HFF-Myc (cell line): ENCODE data around the gene LRRC3.

ENCODE experiments used
- DNase-seq: peaks from one replicate; pipeline ENCODE4 v3.0.0-alpha.2; 2011; ENCODE audit warnings: low read depth; ENCODE audit errors: extremely low read depth
- H3K4me3 ChIP-seq: replicated peaks from 2 replicates; pipeline ENCODE4 v1.5.1; 2011; ENCODE audit warnings: low read depth, mild to moderate bottlenecking, control low read depth, low read length
- CTCF ChIP-seq: IDR thresholded peaks from 2 replicates; pipeline ENCODE4 v1.5.1; 2012; ENCODE audit warnings: mild to moderate bottlenecking, low read depth, low read length, control low read depth; ENCODE audit errors: missing control alignments

Gene LRRC3

DNA sequence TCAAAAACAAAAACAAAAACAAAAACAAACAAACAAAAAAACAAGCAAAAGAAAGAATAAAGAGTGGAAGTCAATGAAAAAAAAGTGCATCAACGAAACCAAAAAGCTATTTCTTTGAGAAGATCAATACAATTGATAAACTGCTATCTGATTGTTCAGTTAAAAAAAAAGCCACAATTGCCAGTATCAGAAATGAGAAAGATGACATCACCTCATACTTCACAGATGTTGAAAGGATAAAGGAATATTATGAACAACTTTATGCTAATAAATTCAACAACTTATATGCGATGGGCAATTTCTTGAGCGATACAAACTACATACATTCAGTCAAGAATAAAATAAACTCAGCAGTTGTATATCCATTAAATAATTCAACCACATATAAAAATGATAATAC, 2.2 kb upstream of the LRRC3 start:
- no peak for TF ChIP-seq CTCF
- H3K4me3 ChIP-seq, result no peak overlapping the region
- DNase-seq, result no peak

- no peak for TF ChIP-seq CTCF
- DNase-seq, result no peak
- H3K4me3 ChIP-seq, result no peak overlapping the region
Measured at GRCh38 chr21:44454058-44454457, 1.3 kb upstream of the LRRC3 start.

DNA sequence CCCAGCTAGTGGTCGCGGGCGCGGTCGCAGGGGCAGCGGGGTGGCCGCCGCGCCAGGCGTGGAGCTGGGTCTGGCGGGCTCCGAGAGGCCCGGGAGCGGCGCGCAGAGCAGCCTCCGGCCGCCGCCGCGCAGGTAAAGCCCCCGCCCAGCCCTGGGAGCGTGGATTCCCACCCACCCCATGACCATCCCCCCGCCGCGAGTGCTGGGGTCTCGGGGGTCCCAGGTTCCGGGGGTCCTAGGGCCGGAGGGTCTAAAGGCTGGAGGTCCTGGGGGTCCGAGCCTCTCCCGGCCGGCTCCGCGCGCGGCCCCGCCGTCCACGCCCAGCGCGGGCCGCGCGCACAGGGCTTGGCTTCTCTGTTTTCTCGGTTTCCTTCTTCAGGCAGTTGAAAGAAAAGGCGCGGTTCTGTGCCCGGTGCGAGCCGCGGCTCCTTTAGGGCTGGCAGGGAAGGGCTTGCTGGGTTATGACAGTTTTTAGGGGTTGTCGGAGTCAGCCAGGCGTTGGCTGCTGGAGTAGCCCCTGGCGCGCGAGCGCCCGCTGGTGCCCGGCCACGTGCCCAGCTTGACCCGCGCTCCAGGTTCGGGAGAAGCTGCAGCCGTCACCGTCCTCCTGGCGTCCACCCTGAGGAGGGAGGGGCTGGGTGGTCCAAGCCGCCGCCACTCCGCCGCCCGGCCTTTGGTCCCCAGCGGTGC, 359 bp downstream of the LRRC3 start:
- no peak for TF ChIP-seq CTCF
- DNase-seq, result no peak

DNA sequence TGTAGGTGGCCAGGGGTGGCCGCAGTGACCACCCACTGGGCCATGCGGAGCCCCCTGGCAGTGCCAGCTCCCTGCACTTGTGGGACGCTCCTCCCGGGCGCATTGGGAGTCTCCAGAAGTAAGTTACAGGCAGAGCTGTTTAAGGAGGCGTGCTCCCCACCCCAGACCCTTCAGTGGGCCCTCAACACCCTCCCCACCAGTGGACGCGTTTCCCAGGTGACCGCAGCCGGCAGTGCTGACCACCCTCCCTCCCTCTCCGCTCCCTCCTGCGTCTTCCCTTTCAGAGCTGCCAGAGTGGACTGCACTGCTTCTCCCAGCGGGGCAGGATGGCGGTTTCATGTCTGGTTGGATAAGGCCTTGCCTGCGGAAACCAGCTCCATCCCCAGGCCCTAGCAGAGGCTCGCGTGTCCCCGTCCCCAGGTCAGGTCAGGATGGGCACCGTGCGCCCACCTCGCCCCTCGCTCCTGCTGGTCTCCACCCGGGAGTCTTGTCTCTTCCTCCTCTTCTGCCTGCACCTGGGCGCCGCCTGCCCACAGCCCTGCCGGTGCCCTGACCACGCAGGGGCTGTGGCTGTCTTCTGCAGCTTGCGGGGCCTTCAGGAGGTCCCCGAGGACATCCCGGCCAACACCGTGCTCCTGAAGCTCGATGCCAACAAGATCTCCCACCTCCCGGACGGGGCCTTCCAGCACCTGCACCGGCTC, 1.1 kb downstream of the LRRC3 start:
- no peak for TF ChIP-seq CTCF
- no peak for DNase-seq
- H3K4me3 ChIP-seq, result peak overlapping the region; percentile 28

More for the DNA sequence above, 359 bp downstream of the LRRC3 start:
- peak overlapping the region; percentile 28 for H3K4me3 ChIP-seq

- H3K4me3 ChIP-seq, result no peak overlapping the region
- no peak for DNase-seq
- no peak for TF ChIP-seq CTCF
Measured at GRCh38 chr21:44456915-44457736, 1.8 kb downstream of the LRRC3 start.

- TF ChIP-seq CTCF, result no peak
- no peak for DNase-seq
- H3K4me3 ChIP-seq, result no peak overlapping the region
Measured at GRCh38 chr21:44458971-44459711, 3.8 kb downstream of the LRRC3 start.
